ENCODE data around the gene STATH.

GRCh38 chr4:70000711-70001110, 4.9 kb downstream of the STATH start:
- no peak for TF ChIP-seq CTCF (conservative IDR thresholded peaks at IDR 0.05 in 1 of 2, IDR thresholded peaks at IDR 0.05 in 1 of 2; ENCODE audit: extremely low read depth in 1 of 2, insufficient read depth in 1 of 2, low read depth in 1 of 2, low read length in 2 of 2)
- TF ChIP-seq EZH2 (IDR thresholded peaks at IDR 0.05; ENCODE audit: borderline replicate concordance, low read length): no peak

Data from mammary epithelial cell (primary cell).